Measurements from ENCODE around the gene TCEA2.
"Not testable (repeated sequence)": the region's sequence is repeated elsewhere in the genome, so short reads cannot be mapped to it uniquely, and the experiment has no call there.

Gene TCEA2

DNA sequence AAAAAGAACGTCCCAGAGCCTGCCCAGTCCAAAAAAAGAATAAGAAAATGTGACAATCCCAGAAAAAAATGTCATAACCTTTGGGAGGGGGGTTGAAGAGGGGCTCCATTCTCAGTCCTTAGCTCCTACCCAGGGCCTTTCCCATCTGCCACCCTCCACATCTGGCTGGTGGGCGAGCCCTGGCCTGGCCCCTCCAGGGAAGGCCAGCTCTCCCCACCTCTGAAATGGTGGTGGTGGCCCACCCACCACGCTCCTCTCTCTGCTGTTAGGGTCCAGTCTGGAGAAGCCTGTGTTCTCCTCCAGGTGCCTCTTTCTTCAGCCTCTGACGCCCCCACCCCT is 15.9 kb downstream of the TCEA2 start:
- peaks cover 0 to 5% of the 10 kb centered on the region in 2 donors for H3K27me3 Mint-ChIP-seq
- peak overlapping the region; percentile 94 to 97 for H3K4me3 Mint-ChIP-seq
- H3K27ac Mint-ChIP-seq = peak overlapping the region; percentile 95
- ATAC-seq (replicated peaks) (no peak), DNase-seq (no peak)
- no peaks in the 10 kb centered on the region for H3K9me3 Mint-ChIP-seq
- peaks cover 50 to 88% of the 10 kb centered on the region in 2 donors for H3K4me1 Mint-ChIP-seq
- H3K36me3 Mint-ChIP-seq = peaks cover 19 to 24% of the 10 kb centered on the region in 2 donors

DNA sequence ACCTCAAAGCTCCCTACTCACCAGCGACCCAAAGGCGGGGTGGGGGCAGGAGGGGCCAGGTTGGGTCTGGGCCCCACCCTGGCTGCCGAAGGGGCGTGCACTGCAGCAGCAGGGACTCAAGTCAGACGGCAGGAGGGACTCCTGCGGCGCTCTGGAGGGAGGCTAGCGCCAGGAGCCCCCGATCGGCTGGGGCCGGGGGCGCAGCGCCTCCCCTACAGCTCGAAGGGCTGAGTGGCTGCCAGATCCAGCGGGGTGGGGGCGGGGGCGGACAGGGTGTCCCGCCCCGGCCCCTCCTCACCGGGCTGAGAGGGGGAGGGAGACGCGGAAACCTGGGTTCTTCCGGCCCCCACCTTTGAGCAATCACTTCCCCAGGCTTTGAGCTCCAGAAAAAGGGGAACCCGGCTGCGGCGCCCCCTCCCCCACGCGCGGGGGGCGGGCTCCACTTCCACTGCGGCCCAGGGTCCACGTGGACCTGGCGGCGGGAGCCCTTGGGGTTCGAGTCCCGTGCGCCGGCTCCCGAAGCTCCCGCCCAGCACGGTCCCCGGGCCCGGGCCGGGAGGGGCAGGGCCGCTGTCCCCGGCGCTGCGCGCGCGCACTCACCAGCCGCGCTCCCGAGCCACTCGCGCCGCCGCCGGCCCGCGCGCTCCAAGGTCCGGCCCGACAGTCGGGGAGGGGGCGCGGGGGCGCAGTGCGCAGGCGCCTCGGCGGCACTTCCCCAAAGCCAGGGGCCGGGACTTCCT is 16.4 kb downstream of the TCEA2 start, which contains the start of gene RGS19:
Gene RGS19 (minus strand): TSS at position 246 of the 740 bp plus-strand sequence. CDS start 2,632 bp downstream, outside the sequence.
- H3K9me3 Mint-ChIP-seq = no peaks in the 10 kb centered on the region
- ATAC-seq (replicated peaks) (peak; percentile 48 to 55), DNase-seq (peak; percentile 83)
- peaks cover 19 to 23% of the 10 kb centered on the region in 2 donors for H3K36me3 Mint-ChIP-seq
- peak within 1 kb of the TSS; percentile 95 for H3K27ac Mint-ChIP-seq
- peaks cover 3 to 11% of the 10 kb centered on the region in 2 donors for H3K27me3 Mint-ChIP-seq
- peaks cover 53 to 87% of the 10 kb centered on the region in 2 donors for H3K4me1 Mint-ChIP-seq
- H3K4me3 Mint-ChIP-seq = peak within 1 kb of the TSS; percentile 94 to 97

DNA sequence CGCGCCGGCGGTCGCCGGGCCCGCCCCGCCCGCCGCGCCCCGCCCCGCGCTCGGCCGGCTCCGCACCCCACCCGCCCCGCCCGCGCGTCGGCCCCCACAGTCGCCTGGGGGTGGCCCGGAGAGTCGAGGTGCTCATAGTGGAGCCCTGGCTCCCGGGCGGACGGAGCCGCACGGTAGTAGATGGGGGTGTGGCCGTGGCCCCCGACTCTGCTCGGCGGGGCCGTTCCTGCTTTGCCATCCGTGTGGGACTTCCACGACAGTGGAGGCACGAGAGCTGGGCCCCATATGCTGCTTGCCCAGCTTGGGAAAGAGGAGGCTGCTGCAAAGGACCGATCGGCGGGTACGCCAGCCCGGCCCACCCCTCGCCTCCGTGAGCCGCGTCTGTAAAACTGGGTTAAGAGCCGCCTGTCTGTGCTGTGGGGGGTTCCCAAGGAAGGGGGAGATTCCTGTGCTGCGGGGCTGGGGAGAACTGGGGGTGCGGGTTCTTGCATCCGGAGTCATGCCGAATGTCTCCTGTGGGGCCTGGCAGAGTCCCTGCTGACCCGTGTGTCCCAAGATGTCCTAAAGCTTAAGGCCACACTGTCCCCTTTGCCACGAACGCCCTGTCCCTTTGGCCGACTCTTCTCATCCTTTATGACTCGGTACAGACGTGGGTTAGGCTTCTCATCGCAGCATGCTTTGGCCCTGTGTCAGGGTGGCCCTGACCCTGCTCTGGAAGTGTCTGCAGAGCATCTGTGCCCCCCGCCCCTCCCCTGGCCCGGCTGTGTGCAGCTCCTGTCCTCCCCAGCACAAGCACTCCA is 17.2 kb downstream of the TCEA2 start, which contains the start of gene OPRL1:
Gene OPRL1 (plus strand): TSS at position 70 of the 800 bp plus-strand sequence. CDS start 12,639 bp downstream, outside the sequence.
- peak within 1 kb of the TSS; percentile 95 for H3K27ac Mint-ChIP-seq
- H3K27me3 Mint-ChIP-seq = peaks cover 5 to 18% of the 10 kb centered on the region in 2 donors
- peaks cover 52 to 86% of the 10 kb centered on the region in 2 donors for H3K4me1 Mint-ChIP-seq
- H3K4me3 Mint-ChIP-seq = peak within 1 kb of the TSS; percentile 94 to 97
- peak; percentile 3 to 14 for ATAC-seq (replicated peaks)
- H3K9me3 Mint-ChIP-seq = no peaks in the 10 kb centered on the region
- H3K36me3 Mint-ChIP-seq = peaks cover 16 to 19% of the 10 kb centered on the region in 2 donors
- no peak for DNase-seq

DNA sequence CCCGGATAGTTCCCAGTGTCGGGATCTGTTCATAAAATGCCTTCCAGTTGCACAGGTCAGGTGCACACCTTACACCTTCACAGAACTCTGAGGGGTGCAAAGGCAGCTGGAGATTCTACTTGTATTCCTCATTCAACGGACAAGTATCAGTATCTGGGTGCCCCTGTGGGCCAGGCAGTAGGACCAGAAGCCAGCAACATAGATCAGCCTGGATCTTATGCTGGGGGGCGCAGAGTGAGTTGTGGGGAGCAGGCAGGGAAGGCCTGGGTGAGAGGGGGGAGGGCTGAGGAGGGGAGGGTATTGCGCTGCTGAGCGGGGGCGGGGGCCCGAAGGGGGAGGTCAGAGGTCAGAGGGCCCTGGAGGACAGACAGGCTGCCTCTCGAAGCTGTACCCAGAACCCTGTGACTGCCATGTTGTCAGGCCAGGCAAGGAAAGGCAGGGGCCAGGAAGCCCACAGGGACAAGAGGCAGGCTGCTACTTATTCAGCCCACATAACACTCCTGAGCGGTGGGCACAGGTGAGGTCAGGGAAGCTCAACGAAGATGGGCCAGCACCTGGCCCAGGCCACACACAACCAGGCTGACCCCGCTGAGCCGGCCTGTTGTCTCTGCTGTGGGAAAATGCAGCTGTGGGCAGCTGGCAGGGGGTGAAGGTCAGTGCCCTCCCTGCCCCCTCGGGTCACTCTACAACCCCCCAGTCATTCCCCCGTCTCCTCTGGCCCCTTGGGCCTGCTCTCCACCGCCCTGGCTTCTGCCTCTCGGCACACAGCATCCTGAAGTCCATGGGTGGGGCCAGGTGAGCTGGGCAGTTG is 18.0 kb downstream of the TCEA2 start:
- Mint-ChIP-seq H3K36me3 (peaks cover 8 to 13% of the 10 kb centered on the region in 2 donors), H3K4me3 (peak overlapping the region; percentile 84 to 88), H3K27me3 (peaks cover 5 to 26% of the 10 kb centered on the region in 2 donors), H3K9me3 (no peaks in the 10 kb centered on the region), H3K4me1 (peaks cover 45 to 78% of the 10 kb centered on the region in 2 donors), H3K27ac (peak overlapping the region; percentile 56)
- no peak for DNase-seq
- no peak for ATAC-seq (replicated peaks)

DNA sequence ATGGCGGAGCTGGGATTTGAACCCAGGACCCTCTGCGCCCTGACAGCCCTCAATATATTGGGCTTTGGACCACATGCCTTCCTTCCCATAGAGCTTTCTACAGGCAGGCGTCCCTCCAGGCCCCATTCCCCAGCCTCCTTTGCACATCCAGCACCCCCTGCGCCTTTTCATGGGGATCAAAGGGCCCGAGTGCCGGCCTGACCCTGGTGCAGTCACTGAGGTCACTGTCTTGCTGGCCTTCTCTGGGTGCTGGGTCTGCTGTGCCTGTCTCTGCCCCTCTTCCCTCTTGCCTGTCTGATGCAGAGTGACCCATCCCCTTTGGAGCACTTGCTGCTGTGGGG is 18.6 kb downstream of the TCEA2 start:
- H3K9me3 Mint-ChIP-seq = peaks cover 0 to under 1% of the 10 kb centered on the region in 2 donors
- DNase-seq (no peak), ATAC-seq (replicated peaks) (no peak)
- peak overlapping the region; percentile 56 for H3K27ac Mint-ChIP-seq
- peak overlapping the region in 1 of 2 donors; percentile 29 for H3K4me3 Mint-ChIP-seq
- H3K27me3 Mint-ChIP-seq = peaks cover 5 to 27% of the 10 kb centered on the region in 2 donors
- H3K4me1 Mint-ChIP-seq = peaks cover 44 to 72% of the 10 kb centered on the region in 2 donors
- peaks cover 9 to 11% of the 10 kb centered on the region in 2 donors for H3K36me3 Mint-ChIP-seq

DNA sequence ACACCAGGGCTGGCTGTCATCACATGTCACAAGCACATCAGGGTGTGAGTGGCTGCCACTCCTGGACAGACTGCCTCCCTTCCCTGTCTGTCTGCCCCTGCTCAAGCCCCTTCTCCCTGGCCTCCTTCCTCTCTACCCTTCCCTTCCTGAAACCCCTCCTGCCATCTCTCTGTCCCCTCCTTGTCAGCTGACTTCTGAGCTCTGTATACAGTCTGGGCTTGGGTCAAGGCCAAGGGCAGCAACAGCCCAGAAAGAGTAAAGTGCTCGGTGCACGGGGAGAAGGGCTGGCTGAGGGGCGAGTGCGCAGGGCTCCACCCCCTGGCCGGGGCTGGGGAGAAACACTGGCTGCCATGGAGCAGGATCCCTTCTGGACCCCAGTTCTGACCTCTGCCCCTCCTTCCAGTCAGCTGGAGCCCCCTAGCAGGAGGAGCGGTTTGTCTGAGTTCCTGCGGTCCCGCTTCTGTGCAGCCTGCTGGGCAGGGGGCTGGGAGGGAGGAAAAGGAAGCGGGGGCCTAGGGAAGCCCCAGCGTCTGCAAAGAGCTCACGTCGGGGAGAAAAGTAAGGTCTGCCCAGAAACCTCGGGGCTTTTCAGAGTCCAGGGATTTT is 19.2 kb downstream of the TCEA2 start:
- no peak for DNase-seq
- H3K4me3 Mint-ChIP-seq = peak overlapping the region; percentile 51 to 73

DNA sequence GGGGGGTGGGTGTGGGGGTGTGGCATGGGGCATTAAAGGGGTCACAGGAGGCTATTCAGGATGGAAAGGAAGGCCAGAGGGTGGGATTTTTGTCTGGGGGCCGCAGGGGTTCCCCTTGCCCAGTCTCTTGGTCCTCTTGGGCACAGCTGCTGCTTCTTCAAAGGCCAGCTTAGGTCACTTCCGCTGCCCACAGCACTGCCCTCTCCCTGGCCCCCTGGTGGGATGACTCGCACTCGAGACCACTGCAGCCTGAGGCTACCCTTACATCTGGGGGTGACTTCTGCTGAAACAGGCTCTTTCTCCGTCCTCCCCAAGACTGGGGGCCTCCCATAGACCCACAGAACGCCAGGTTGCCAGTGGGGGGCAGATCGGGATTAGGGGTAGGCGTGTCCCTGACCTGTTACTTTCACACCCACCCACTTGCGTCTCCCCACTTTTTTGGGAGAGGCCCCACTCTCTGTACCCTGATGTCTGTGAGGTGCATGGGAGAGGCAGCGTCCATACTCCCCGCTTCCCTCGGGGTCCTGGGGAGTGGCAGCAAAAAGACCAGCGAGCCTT is 19.9 kb downstream of the TCEA2 start:
- H3K4me3 Mint-ChIP-seq = peak overlapping the region; percentile 79 to 84
- no peak overlapping the region for H3K27ac Mint-ChIP-seq
- H3K9me3 Mint-ChIP-seq = peaks cover 0 to 7% of the 10 kb centered on the region in 2 donors
- no peak for ATAC-seq (replicated peaks)
- H3K27me3 Mint-ChIP-seq = peaks cover 5 to 27% of the 10 kb centered on the region in 2 donors
- H3K4me1 Mint-ChIP-seq = peaks cover 37 to 59% of the 10 kb centered on the region in 2 donors
- DNase-seq = no peak
- H3K36me3 Mint-ChIP-seq = peaks cover 5 to 9% of the 10 kb centered on the region in 2 donors

More for the DNA sequence above, 19.2 kb downstream of the TCEA2 start:
- Mint-ChIP-seq H3K27ac (no peak overlapping the region), H3K27me3 (peaks cover 5 to 27% of the 10 kb centered on the region in 2 donors), H3K36me3 (peaks cover 8% of the 10 kb centered on the region in 2 donors), H3K4me1 (peaks cover 41 to 65% of the 10 kb centered on the region in 2 donors), H3K9me3 (peaks cover 0 to 3% of the 10 kb centered on the region in 2 donors)
- ATAC-seq (replicated peaks) = no peak

DNA sequence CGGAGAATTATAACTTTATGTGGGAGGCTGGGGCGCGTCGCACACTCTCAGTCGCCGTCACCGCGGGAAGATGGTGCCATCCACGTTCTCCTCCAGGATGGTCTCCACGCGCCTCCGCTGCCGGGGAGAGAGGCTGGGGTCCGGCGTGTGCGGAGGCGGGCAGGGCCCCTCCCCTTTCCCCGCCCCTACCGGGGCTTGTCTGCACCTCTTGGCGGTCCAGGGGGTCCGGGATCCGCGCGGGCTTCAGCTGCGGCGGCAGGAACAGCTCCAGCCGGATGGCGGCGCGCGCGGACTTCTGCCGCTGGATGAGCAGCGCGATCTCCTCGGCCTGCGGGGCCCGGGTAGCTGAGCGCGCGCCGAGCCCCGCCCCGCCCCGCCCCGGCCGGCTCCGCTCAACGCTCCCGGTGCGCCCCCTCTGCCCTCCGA is 20.4 kb downstream of the TCEA2 start:
- Mint-ChIP-seq H3K4me1 (peaks cover 35 to 54% of the 10 kb centered on the region in 2 donors), H3K36me3 (peaks cover 3 to 9% of the 10 kb centered on the region in 2 donors), H3K27me3 (peaks cover 5 to 27% of the 10 kb centered on the region in 2 donors), H3K4me3 (peak overlapping the region; percentile 79 to 84), H3K27ac (no peak overlapping the region), H3K9me3 (peaks cover 0 to 7% of the 10 kb centered on the region in 2 donors)
- ATAC-seq (replicated peaks) (peak; percentile 27 to 30), DNase-seq (peak; percentile 59)

DNA sequence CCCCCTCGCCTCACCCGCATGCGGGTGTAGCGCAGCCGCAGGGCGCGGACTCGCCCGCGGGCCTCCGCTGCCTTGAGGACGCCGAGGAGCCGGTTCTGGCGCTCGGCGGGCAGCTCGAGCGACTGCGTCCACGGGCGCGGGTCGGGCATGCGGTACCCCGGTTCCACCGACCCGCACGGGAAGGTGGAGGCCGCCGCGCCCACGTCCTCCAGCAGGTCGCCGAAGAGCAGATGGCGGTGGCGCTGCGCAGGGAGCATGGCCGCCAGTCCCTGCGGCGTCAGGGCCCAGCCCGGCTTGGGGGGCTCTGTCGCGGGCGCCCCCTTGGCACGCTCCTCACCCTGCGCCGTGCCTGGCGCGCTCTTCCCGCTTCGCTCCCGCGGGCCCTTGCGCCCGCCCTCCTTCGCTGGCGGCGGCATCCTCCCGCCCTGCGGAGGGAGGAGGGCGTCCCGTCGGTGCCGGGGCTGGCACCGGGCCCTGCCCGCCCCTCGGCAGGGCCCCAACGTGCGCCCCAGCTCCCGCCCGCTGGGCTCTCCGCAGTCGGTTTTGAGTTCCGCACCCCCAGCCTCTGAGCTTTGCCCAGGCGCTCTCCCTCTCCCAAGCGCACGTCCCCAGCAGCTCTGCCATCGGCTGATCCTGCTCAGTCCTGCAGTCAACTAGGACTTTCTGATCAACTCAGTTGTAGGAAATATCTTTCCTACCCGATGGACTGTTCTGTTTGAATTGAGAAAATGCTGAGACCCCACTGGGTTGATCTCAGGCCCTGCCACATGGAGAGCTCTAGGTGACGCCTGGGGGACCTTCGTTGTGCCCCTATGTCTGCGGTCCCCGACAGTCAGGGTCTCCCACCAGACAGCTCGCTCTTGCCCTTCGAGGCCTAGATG is 21.0 kb downstream of the TCEA2 start, which contains the start of gene LKAAEAR1:
Gene LKAAEAR1 (minus strand): TSS at position 595 of the 881 bp plus-strand sequence. CDS start 179 bp downstream, at position 416.
- H3K27ac Mint-ChIP-seq = peak within 1 kb of the TSS; percentile 82
- H3K4me1 Mint-ChIP-seq = peaks cover 36 to 49% of the 10 kb centered on the region in 2 donors
- H3K27me3 Mint-ChIP-seq = peaks cover 5 to 27% of the 10 kb centered on the region in 2 donors
- H3K9me3 Mint-ChIP-seq = peaks cover 0 to 7% of the 10 kb centered on the region in 2 donors
- H3K4me3 Mint-ChIP-seq = peak within 1 kb of the TSS; percentile 87 to 90
- peaks cover 3% of the 10 kb centered on the region in 2 donors for H3K36me3 Mint-ChIP-seq
- ATAC-seq (replicated peaks) (no peak), DNase-seq (no peak)

DNA sequence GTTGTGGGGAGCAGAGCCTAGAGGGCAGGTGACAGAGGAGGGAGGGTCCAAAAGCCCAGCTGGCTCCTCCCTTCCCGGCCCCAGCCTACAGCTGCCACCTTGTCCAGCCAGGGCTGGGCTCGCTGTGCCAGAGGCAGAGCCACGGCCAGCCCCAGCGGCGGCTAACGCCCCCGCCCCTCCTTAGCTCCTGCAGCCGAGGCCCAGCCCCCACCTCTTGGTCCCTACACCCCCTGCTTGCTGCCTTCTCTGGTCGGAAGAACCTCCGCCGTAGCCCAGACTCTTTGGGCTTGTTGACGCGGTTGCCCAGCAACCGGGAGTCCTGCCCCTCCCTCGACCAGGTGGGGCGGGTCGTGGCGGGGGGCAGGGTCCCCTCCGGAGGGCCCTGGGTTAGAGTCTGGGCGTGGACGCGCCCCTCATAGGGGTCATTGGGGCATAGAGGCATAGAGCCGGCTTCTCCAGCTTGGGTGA is 21.7 kb downstream of the TCEA2 start:
- H3K27me3 Mint-ChIP-seq = peaks cover 5 to 27% of the 10 kb centered on the region in 2 donors
- ATAC-seq (replicated peaks) = no peak
- H3K4me3 Mint-ChIP-seq = peak overlapping the region; percentile 87 to 90
- H3K27ac Mint-ChIP-seq = peak overlapping the region; percentile 67
- H3K4me1 Mint-ChIP-seq = peaks cover 36 to 46% of the 10 kb centered on the region in 2 donors
- peaks cover 2 to 3% of the 10 kb centered on the region in 2 donors for H3K36me3 Mint-ChIP-seq
- no peak for DNase-seq
- peaks cover 0 to 7% of the 10 kb centered on the region in 2 donors for H3K9me3 Mint-ChIP-seq

DNA sequence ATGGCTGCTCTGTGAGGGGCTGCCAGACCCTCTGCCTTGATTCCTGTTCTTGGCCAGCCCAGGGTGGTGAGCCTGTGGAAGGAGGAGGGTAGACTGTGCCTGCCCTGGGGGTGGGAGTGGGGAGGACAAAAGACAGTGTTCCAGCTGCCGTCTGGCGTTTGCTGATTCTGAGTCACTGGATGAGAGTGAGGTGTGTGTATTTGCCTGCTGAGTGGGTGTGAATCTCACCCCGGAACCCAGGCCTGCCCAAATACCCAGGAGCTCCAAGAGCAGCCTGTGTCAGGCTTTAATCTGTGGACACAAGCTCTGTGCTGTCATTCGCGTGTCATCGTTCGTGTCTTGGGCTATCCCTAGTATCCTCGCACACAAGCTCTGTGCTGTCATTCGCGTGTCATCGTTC is 23.8 kb downstream of the TCEA2 start:
- peaks cover 5 to 27% of the 10 kb centered on the region in 2 donors for H3K27me3 Mint-ChIP-seq
- no peak overlapping the region for H3K27ac Mint-ChIP-seq
- ATAC-seq (replicated peaks) = no peak
- H3K9me3 Mint-ChIP-seq = peaks cover 0 to 7% of the 10 kb centered on the region in 2 donors
- H3K4me3 Mint-ChIP-seq = no peak overlapping the region
- peaks cover 24 to 27% of the 10 kb centered on the region in 2 donors for H3K4me1 Mint-ChIP-seq
- DNase-seq = no peak
- peaks cover 2 to 3% of the 10 kb centered on the region in 2 donors for H3K36me3 Mint-ChIP-seq

DNA sequence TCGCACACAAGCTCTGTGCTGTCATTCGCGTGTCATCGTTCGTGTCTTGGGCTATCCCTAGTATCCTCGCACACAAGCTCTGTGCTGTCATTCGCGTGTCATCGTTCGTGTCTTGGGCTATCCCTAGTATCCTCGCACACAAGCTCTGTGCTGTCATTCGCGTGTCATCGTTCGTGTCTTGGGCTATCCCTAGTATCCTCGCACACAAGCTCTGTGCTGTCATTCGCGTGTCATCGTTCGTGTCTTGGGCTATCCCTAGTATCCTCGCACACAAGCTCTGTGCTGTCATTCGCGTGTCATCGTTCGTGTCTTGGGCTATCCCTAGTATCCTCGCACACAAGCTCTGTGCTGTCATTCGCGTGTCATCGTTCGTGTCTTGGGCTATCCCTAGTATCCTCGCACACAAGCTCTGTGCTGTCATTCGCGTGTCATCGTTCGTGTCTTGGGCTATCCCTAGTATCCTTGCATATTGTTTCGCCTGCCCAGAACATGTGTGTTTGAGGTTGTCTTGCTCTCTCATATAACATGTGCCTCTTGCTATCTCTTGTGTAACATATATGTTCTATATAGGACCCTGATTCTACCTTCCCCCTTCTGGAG is 24.3 kb downstream of the TCEA2 start:
- H3K27me3 Mint-ChIP-seq = peaks cover 5 to 27% of the 10 kb centered on the region in 2 donors
- H3K4me3 Mint-ChIP-seq; DNase-seq; H3K36me3 Mint-ChIP-seq; ATAC-seq (replicated peaks); H3K9me3 Mint-ChIP-seq; H3K27ac Mint-ChIP-seq: not testable (repeated sequence)
- H3K4me1 Mint-ChIP-seq = peaks cover 21 to 22% of the 10 kb centered on the region in 2 donors

All from stimulated activated naive B cell treated with anti-CD40 and anti-IgM and Interleukin-4, amounts not matched to agents 10 μg/mL and 1 μg/mL and 100 μg/mL, for 72 hours (primary cell).